ENCODE data around the gene RAPGEF6. TPM values are rescaled to one million over a fixed set of nuclear protein-coding genes. Genes with fewer than 3 reads are reported as not detected.

RAPGEF6 gene
- polyA plus RNA-seq, 1 experiment = 13.1 TPM

- Histone ChIP-seq H3K27ac (ENCODE audit: low read depth, low read length) (no peak overlapping the region), H3K27me3 (ENCODE audit: control insufficient read depth, insufficient read depth, low read length) (no peaks in the 10 kb centered on the region), H3K9me3 (ENCODE audit: control insufficient read depth, insufficient read depth, low read length) (no peaks in the 10 kb centered on the region), H3K4me3 (ENCODE audit: low read depth, low read length) (no peak overlapping the region)
- DNase-seq (ENCODE audit: low read depth, low spot score) = no peak
- no peak for TF ChIP-seq CTCF (IDR thresholded peaks at IDR 0.05; ENCODE audit: low read depth, low read length)
- ChIA-PET POLR2A (no interaction called here), CTCF (interaction anchor here (0.9 to 1.0 kb wide), 2 partner anchors 26 to 444 kb away, joined by 3 read pairs; no protein-coding TSS in a partner anchor)
Observed at GRCh38 chr5:131563434-131564228, 71.4 kb downstream of the RAPGEF6 start.

- no peak for DNase-seq (ENCODE audit: low read depth, low spot score)
- no peaks in the 10 kb centered on the region for H3K9me3 ChIP-seq (ENCODE audit: control insufficient read depth, insufficient read depth, low read length)
- CTCF ChIA-PET = no interaction called here
Observed at GRCh38 chr5:131550606-131551005, 84.4 kb downstream of the RAPGEF6 start.

GRCh38 chr5:131548176-131548575 is 86.9 kb downstream of the RAPGEF6 start:
- no peak for TF ChIP-seq CTCF (IDR thresholded peaks at IDR 0.05; ENCODE audit: low read depth, low read length)
- no peaks in the 10 kb centered on the region for H3K27me3 ChIP-seq (ENCODE audit: control insufficient read depth, insufficient read depth, low read length)
- H3K27ac ChIP-seq (ENCODE audit: low read depth, low read length) = no peak overlapping the region
- POLR2A ChIA-PET = no interaction called here
- DNase-seq (ENCODE audit: low read depth, low spot score) = no peak
- H3K4me3 ChIP-seq (ENCODE audit: low read depth, low read length) = no peak overlapping the region
- CTCF ChIA-PET = interaction anchor here (0.9 kb wide), 1 partner anchor 12 kb away, joined by 3 read pairs; no protein-coding TSS in a partner anchor
- H3K9me3 ChIP-seq (ENCODE audit: control insufficient read depth, insufficient read depth, low read length) = no peaks in the 10 kb centered on the region

More at GRCh38 chr5:131550606-131551005, 84.4 kb downstream of the RAPGEF6 start:
- Histone ChIP-seq H3K27ac (ENCODE audit: low read depth, low read length) (no peak overlapping the region), H3K27me3 (ENCODE audit: control insufficient read depth, insufficient read depth, low read length) (no peaks in the 10 kb centered on the region), H3K4me3 (ENCODE audit: low read depth, low read length) (no peak overlapping the region)
- POLR2A ChIA-PET = no interaction called here
- TF ChIP-seq CTCF (IDR thresholded peaks at IDR 0.05; ENCODE audit: low read depth, low read length) = no peak

GRCh38 chr5:131545845-131546244 is 89.2 kb downstream of the RAPGEF6 start:
- TF ChIP-seq CTCF (IDR thresholded peaks at IDR 0.05; ENCODE audit: low read depth, low read length) = no peak
- ChIA-PET POLR2A (no interaction called here), CTCF (interaction anchor here (1.3 to 1.6 kb wide), 2 partner anchors 13 to 44 kb away, joined by 5 to 7 read pairs; no protein-coding TSS in a partner anchor)
- Histone ChIP-seq H3K27ac (ENCODE audit: low read depth, low read length) (no peak overlapping the region), H3K9me3 (ENCODE audit: control insufficient read depth, insufficient read depth, low read length) (no peaks in the 10 kb centered on the region), H3K27me3 (ENCODE audit: control insufficient read depth, insufficient read depth, low read length) (no peaks in the 10 kb centered on the region), H3K4me3 (ENCODE audit: low read depth, low read length) (no peak overlapping the region)
- no peak for DNase-seq (ENCODE audit: low read depth, low spot score)

GRCh38 chr5:131542723-131543122 is 92.3 kb downstream of the RAPGEF6 start:
- no peak for TF ChIP-seq CTCF (IDR thresholded peaks at IDR 0.05; ENCODE audit: low read depth, low read length)
- Histone ChIP-seq H3K27ac (ENCODE audit: low read depth, low read length) (no peak overlapping the region), H3K9me3 (ENCODE audit: control insufficient read depth, insufficient read depth, low read length) (no peaks in the 10 kb centered on the region), H3K27me3 (ENCODE audit: control insufficient read depth, insufficient read depth, low read length) (no peaks in the 10 kb centered on the region), H3K4me3 (ENCODE audit: low read depth, low read length) (no peak overlapping the region)
- no peak for DNase-seq (ENCODE audit: low read depth, low spot score)
- ChIA-PET POLR2A (no interaction called here), CTCF (no interaction called here)
